NCI-H187 (cell line): ENCODE data around the gene FNIP2.
"Not testable (repeated sequence)": the region's sequence is repeated elsewhere in the genome, so short reads cannot be mapped to it uniquely, and the experiment has no call there.

ENCODE experiments used
- DNase-seq, 2 experiments: peaks; one replicate each; lab custom pipeline; 2025; lab: John Stamatoyannopoulos, UW

Gene FNIP2

DNA sequence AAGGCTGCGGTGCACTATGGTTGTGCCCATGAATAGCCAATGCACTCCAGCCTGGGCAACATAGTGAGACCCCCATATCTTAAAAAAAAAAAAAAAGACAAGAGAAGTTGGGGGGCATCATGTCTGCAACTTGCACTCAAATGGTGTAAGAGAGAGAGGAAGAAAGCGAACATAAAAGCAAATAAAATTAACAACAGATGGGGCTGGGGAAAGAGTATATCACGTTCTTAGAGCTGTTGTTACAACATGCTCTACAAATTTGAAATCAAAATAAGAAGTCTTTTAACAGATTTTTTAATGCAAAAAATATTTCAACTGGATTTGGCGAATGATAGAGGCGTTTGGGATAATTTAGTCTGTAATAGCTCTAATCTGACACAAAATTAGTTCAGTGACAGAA, 144.9 kb downstream of the FNIP2 start:
- DNase-seq: no peak

DNA sequence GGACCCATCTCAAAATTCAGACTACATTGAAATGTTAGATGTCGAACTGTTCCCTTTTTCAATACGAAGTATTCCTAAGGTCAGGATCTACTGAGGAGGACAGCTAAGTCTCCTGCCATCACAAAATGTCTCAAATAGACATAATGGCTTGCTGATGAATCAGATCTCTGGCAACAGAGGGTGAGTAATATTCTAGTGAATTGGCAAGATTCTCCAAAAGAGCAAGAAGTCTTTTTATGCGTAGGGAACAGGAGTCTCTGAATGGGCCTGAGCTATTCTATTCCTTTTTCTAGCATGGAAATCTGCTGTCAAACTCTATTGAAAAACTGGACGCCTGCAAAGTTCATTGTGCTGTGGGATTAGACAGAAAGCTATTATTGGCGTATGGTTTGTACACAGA, 145.4 kb downstream of the FNIP2 start:
- DNase-seq: no peak

DNA sequence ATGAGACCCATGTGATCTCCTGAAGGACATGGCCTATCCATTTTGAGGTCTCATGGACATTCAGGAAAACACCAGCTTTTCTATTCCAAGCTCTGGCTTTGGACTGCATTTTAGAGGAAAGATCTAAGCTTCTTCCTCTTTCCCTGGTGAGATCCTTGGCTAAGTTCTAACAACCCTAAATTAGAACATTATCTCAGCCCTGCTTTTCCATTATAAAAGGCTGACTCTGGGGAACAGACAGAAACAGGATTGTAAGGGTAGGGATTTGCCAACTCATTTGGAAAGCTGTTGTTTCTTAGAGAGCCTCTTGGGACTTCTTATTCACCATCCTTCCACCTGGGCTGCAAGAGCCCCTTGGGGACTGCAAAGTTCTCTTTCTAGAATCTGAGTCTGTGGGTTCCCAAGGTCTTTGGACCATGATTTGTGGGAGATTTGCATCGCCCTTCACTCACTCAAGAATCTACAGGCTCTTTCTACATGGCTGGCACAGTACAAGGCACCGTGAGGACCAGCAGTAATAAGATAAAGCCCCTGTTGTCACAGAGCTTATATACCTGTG, 146.9 kb downstream of the FNIP2 start:
- no peak for DNase-seq

DNA sequence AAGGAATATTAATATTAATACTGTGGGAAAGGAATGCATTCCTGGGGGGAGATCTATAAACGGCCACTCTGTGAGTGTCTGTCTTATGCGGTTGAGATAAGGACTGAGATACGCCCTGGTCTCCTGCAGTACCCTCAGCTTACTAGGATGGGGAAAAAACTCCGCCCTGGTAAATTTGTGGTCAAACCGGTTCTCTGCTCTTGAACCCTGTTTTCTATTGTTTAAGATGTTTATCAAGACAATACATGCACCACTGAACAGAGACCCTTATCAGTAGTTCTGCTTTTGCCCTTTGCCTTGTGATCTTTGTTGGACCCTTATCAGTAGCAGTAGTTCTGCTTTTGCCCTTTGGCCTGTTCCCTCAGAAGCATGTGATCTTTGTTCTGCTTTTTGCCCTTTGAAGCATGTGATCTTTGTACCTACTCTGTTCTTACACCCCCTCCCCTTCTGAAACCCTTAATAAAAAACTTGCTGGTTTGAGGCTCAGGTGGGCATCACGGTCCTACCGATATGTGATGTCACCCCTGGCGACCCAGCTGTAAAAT, 151.7 kb downstream of the FNIP2 start:
- not testable (repeated sequence) for DNase-seq

DNA sequence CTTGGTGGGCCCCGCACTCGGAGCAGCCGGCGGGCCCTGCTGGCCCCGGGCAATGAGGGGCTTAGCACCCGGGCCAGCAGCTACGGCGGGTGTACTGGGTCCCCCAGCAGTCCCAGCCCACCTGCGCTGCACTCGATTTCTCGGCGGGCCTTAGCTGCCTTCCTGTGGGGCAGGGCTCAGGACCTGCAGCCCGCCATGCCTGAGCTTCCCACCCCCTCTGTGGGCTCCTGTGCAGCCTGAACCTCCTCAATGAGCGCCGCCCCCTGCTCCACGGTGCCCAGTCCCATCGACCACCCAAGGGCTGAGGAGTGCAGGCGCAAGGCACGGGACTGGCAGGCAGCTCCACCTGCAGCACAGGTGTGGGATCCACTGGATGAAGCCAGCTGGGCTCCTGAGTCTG, 158.9 kb downstream of the FNIP2 start:
- DNase-seq: not testable (repeated sequence)

DNA sequence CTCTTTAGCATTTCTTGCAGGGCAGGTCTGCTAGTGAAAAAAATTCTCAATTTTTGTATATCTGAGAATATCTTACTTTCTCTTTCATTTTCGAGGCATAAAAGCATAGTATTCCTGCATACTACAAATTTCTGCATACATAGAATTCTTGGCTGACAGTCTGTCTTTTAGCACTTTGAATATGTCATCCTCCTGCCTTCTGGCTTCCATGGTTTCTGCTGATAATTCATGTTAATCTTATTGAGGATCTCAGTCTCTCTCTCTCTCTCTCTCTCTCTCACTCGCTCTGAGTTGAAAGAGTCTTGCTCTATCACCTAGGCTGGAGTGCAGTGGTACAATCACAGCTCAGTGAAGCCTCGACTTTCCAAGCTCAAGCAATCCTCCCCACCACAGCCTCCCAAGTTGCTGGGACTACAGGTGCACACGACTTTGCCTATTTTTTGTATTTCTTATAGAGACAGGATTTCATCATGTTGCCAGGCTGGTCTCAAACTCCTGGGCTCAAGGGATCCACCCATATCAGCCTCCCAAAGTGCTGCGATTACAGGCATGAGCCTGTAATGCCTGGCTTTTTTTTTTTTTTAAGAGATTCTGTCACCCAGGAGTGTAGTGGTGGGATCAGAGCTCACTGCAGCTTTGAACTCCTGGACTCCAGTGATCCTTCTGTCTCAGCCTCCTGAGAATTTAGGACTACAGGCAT, 161.3 kb downstream of the FNIP2 start:
- DNase-seq: no peak

DNA sequence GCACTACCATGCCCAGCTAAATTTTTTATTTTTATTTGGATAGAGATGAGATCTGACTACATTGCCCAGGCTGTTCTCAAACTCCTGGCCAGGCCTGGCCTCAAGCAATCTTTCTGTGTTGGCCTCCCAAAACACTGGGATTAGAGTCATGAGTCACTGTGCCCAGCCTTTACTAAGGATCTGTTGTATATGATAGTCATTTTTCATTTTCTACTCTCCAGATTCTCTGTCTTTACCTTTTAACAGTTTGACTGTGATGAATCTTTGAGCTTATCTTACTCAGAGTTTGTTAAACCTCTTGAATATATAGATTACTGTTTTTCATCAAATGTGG, 161.8 kb downstream of the FNIP2 start:
- no peak for DNase-seq

DNA sequence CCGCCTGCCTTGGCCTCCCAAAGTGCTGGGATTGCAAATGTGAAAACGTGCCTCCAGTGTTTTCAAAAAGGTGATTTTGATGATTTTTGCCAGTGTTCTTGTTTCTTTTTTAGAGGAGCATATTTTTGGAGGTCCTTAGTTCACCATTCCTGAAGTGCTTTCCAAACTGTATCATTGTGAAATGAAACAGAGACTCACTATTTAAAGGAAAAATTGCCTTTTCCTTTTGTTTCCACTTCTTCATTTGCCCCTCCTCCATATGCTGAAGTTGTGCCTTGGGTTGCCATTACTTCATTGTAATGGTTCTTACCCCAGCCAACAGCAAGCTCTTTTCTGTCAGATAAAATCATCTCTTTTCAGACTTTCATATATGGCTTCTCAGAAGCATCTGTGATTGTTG, 164.4 kb downstream of the FNIP2 start:
- DNase-seq: no peak

DNA sequence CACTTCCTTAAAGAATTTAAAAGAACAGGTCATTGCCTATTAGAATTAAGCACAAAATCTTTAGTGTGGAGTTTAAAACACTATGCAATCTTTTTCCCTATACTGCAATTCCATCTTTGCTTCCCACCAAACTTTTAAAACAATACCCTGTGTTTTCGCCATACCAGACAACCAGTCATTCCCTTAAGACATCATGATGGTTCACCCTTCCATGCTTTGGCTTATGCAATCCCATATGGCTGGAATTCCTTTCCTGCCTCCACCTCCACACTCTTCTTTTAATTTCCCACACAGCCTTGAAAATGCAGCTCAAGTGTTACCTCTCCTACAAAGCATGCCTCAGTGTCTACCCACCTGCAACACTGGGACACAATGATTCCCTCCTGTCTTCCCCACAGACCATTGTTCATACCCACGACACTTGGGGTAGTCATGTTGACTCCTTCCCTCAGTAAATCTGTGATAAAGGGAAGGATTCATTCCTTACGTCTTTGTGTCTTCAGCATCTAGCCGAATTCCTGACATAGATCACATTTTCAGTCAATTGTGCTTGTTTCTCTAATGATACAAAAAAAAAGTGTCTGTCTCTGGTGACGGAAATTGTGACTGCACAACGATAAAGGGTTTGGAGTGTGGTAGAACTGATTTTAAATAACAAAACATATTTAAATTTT, 166.3 kb downstream of the FNIP2 start:
- DNase-seq: no peak

DNA sequence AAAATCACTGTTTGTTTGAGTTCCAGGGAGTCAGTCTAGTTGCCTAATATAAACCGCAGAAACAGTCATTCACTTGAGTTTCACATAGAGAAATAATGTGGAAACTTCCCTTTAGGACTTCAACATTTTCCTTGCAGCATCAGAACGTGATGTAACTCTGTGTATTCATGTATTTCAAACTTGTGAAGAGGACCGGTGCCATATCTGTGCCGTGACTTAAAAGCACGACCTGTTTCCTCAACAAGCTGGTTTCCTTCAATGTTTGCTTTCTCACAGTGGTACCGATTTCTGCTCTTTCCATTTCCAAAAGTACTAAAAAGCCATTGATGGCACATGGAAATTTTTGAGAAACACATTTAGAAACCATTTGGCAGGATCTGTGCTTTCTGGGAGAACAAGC, 167.4 kb downstream of the FNIP2 start:
- no peak for DNase-seq

DNA sequence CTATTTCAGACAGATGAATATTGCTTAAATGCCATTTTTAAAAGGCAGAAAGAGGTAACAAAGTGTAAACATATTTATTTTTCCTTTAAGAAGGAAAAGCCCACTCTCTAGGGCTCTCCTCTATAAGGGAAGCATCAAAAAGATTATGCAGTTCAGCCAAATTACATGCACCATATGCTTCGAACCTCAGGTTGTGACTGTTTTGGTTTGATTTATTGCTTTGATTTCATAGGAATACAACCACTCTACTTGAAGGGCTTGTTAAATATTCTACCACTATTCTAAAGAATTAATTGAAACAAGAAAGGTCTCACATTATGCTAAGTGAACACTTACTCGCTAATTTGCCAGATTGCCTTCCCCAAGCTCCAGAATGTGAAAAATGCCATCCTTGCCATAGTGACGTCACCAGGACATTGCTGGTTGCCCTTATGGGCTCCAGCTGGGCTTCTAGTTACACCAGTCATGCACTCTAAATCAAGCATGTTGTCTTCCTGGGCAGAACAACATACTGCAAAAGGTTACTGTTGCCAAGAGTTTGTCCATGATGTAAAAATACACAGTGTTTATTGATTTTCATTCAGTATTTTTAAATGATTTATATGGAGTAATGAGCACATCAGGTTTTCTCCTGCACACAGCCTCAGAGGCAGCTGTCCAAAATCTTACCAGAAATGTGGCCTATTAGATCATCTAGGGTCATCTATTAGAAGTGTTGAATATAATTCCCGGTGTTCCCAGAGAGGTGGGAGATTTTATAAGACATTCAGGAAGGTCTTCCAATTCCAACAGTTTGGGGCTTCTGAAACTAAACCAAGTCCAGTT, 169.6 kb downstream of the FNIP2 start:
- no peak for DNase-seq

DNA sequence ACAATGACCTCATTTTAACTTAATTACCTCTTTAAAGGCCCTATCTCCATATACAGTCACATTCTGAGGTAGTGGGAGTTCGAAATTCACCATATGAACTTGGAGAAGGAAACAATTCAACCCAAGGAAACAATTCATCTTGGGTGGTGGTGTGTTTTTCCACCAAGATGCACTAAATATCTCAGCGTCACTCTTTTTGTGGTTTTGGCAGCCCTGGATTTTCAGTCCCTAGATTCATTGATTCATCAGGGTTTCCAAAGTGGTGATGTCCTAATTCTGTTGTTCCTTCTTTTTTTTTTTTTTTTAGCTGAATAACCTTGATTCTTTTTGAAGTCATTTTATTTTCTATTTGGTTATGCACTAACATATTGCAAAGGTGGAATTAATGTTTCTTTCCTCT, 171.4 kb downstream of the FNIP2 start:
- DNase-seq: no peak

DNA sequence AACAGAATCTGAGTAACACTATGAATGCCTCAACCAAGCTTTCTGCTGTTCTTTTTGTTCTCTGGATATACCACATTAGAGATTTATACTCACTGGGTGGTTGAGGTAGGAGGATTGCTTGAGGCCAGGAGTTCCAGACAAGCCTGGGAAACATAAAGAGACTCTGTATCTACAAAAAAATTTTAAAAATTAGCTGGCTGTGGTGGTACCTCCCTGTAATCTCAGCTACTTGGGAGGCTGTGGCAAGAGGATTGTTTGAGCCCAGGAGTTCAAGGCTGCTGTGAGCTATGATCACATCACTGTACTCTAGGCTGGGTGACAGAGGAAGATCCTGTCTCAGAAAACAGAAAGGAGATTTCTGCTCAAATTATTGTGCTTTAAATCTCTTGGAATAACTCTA, 172.5 kb downstream of the FNIP2 start:
- DNase-seq: no peak

DNA sequence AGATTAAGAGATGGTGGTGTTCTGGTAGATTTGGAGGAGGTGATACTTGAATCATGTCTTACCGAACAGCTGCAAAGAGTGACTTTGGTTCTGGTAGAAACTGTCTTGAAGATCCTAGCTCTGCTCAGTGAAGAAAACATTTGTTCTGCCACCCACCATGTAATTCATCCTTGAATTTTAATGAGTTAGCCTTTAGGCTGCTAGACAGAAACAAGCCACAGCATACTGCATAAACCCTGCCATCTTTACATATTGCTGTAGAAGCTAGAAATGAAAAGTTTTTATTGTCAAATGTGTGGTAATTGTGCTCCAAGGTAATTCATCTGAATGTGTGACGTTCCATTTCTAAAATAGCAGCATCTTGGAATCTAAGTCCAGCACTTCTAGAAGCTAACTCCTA, 173.1 kb downstream of the FNIP2 start:
- DNase-seq: no peak

DNA sequence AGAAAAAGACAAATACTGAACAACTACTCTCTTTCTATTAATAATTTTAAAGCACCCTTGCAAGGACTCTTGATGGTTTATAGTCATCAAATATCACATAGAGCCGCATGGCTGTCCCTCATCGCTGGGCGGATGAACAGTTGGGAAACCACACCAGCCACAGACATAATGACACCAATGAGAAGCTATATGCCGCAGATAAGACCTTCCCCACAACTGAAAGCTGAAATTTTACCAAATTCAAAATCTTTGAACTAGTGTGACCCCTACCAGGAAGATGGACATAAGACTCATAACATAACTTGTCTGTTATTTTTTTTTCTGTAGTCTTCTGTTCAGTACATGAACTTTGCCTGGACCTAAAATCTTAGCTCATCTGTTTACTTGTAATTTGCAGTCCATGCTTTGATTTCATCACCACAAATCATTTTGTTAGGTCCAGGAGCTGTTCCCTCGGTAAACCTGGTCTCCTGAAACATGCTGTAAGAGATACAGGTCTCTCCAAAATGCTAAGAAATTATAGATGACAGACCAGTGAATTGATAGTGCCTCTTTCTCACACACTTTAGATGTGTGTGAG, 176.8 kb downstream of the FNIP2 start:
- no peak for DNase-seq

DNA sequence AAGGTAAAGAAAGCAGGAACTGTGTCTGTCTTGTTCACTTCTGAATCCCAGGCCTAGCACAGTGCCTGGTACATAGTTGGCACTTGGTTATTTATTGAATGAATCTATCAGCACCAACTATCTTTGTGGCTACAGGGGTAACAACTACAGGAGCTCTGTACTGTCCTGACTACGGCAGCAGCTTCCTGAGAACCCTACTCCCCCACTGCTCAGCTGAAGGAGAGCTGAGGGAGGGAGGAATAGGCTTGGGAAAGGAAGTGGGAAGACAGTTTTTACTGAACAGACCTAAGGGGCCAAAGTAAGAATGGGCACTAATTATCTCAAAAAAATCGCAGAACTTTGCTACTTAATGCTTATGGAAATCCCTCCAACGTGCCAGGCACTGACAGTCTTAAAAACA, 178.0 kb downstream of the FNIP2 start:
- no peak for DNase-seq

DNA sequence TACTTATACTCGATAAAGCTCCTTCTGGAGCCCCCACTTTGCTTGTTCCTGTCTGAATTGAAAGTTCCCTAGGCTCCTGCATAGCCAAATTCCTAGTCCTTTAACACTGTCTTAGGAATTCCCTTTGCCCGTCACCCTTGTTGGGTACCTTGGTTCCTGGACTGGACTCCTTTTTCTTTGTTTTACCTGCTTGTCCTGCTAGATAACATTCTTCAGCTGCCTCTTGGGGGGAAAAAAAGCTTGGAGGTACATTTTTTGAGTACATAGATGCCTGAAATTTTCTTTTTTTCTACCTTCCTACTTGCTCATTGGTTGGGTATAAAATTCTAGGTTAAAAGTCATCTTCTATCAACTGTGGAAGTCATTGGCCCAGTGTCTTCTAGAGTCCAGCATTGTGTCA, 179.2 kb downstream of the FNIP2 start:
- DNase-seq: no peak

DNA sequence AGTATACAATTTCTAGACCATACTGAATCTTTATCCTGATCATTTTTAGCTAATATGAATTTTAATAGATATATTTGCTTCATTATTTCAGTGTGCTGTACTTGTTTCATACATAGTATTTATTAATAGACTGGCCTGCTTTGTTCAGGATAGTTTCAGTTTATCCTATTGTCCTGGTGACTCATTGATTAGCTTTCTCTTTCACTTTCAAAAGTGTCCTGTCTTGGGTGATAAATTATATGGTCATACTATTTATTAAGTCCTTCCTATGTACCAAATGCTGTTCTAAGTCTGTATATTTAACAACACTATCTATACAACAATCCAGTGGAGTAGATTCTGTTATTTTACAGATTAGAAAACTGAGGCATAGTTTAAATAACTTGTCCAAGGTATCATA, 180.3 kb downstream of the FNIP2 start:
- no peak for DNase-seq

DNA sequence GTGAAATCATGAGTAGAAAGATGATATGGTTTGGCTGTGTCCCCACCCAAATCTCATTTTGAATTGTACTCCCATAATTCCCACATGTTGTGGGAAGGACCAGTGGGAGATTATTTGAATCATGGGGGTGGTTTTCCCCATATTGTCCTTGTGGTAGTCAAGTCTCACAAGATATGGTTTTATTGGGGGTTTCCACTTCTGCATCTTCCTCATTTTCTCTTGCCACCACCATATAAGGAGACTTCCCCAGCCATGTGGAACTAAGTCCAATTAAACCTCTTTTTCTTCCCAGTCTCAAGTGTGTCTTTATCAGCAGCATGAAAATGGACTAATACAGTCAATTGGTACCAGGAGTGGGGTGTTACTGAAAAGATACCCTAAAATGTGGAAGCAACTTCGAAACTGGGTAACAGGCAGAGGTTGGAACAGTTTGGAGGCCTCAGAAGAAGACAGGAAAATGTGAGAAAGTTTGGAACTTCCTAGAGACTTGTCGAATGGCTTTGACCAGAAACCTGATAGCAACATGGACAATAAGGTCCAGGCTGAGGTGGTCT, 183.5 kb downstream of the FNIP2 start:
- DNase-seq: not testable (repeated sequence)

DNA sequence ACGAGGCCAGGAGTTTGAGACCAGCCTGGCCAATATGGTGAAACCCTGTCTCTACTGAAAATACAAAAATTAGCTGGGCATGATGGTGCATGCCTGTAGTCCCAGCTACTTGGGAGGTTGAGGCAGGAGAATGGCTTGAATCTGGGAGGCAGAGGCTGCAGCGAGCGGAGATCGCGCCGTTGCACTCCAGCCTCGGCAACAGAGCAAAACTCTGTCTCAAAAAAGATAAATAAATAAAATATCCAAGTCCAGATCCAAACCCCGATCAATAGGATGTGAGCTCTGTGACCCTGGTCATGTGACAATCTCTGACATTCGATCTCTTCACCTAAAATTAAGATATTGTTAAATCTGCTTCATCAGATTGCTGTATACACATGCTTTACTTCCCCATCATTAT, 187.5 kb downstream of the FNIP2 start:
- not testable (repeated sequence) for DNase-seq

DNA sequence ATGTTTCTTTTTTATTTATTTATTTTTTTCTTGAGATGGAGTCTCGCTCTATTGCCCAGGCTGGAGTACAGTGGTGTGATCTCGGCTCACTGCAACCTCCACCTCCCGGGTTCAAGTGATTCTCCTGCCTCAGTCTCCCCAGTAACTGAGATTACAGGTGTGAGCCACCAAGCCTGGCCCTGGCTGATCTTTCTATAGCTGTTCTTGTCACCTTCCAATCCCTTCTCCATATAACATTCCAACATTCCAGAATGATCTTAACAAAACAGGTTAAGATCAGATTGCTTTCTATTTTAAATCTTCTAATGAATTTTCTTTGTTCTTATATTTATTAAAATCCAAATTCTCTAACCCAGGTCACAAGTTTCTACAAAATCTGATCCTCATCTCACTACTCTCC, 188.1 kb downstream of the FNIP2 start:
- DNase-seq: not testable (repeated sequence)
